ENCODE results near the gene CRB1.

CRB1 gene

GRCh38 chr1:197234581-197234980 lies 33.5 kb upstream of the CRB1 start:
- Histone ChIP-seq H3K36me3 (ENCODE audit: control insufficient read depth, insufficient read depth, low read length) (no peaks in the 10 kb centered on the region), H3K27me3 (replicated peaks; ENCODE audit: control insufficient read depth, insufficient read depth, low read length) (no peaks in the 10 kb centered on the region), H3K4me3 (replicated peaks; ENCODE audit: low read depth, low read length) (no peak overlapping the region)
- DNase-seq (ENCODE audit: extremely low read depth, insufficient read length) = no peak
- TF ChIP-seq CTCF (IDR thresholded peaks at IDR 0.05; ENCODE audit: insufficient read depth, low read length, poor library complexity, severe bottlenecking) = no peak

GRCh38 chr1:197235355-197235754 lies 32.7 kb upstream of the CRB1 start:
- H3K27me3 ChIP-seq (replicated peaks; ENCODE audit: control insufficient read depth, insufficient read depth, low read length) = no peaks in the 10 kb centered on the region
- H3K4me3 ChIP-seq (replicated peaks; ENCODE audit: low read depth, low read length) = no peak overlapping the region
- DNase-seq (ENCODE audit: extremely low read depth, insufficient read length) = no peak
- TF ChIP-seq CTCF (IDR thresholded peaks at IDR 0.05; ENCODE audit: insufficient read depth, low read length, poor library complexity, severe bottlenecking) = no peak
- H3K36me3 ChIP-seq (ENCODE audit: control insufficient read depth, insufficient read depth, low read length) = no peaks in the 10 kb centered on the region

DNA sequence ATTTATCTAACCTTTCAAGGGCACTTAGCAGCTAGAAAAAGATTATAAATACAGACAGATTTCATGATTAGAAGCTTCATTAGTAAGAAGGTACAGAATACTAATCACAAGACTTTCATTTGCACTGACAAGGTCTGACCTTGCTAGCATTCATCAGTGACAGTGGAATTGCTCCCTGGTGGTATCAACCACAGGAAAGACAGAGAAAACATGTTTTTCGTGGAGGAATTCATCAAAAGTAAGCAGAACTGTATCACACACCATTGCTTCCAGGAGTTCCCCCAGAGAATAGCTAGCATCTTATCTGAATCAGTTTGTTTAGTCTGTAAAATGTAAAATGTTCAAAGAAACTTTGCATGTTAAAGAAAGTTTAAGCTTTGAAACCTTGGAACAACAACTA lies 20.6 kb upstream of the CRB1 start:
- Histone ChIP-seq H3K4me3 (replicated peaks; ENCODE audit: low read depth, low read length) (no peak overlapping the region), H3K36me3 (ENCODE audit: control insufficient read depth, insufficient read depth, low read length) (no peaks in the 10 kb centered on the region), H3K27me3 (replicated peaks; ENCODE audit: control insufficient read depth, insufficient read depth, low read length) (no peaks in the 10 kb centered on the region)
- TF ChIP-seq CTCF (IDR thresholded peaks at IDR 0.05; ENCODE audit: insufficient read depth, low read length, poor library complexity, severe bottlenecking) = no peak
- DNase-seq (ENCODE audit: extremely low read depth, insufficient read length) = no peak

GRCh38 chr1:197249324-197249723 lies 18.7 kb upstream of the CRB1 start:
- no peaks in the 10 kb centered on the region for H3K27me3 ChIP-seq (replicated peaks; ENCODE audit: control insufficient read depth, insufficient read depth, low read length)
- DNase-seq (ENCODE audit: extremely low read depth, insufficient read length) = no peak
- H3K4me3 ChIP-seq (replicated peaks; ENCODE audit: low read depth, low read length) = no peak overlapping the region
- no peak for TF ChIP-seq CTCF (IDR thresholded peaks at IDR 0.05; ENCODE audit: insufficient read depth, low read length, poor library complexity, severe bottlenecking)
- H3K36me3 ChIP-seq (ENCODE audit: control insufficient read depth, insufficient read depth, low read length) = no peaks in the 10 kb centered on the region

DNA sequence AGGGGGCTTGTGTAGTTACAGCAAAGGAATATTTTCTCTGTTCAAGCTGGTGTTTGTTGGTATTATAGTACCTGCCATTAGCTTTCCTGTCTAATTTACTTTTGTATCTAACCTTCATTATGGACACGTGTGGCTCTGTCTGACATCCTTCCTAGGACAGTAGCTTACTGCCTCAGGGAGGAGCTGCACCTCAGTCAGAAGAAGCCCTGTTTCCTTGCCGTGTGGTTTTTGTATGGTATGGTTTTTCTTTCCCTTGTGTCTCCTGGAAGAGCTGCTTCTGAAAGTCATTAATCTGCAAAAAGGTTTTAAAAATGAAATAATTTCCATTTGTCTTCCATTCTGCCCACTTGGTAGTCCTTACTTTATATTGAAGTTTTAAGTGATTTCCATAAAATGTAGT lies 17.4 kb upstream of the CRB1 start:
- TF ChIP-seq CTCF (IDR thresholded peaks at IDR 0.05; ENCODE audit: insufficient read depth, low read length, poor library complexity, severe bottlenecking) = no peak
- Histone ChIP-seq H3K4me3 (replicated peaks; ENCODE audit: low read depth, low read length) (no peak overlapping the region), H3K36me3 (ENCODE audit: control insufficient read depth, insufficient read depth, low read length) (no peaks in the 10 kb centered on the region), H3K27me3 (replicated peaks; ENCODE audit: control insufficient read depth, insufficient read depth, low read length) (no peaks in the 10 kb centered on the region)
- DNase-seq (ENCODE audit: extremely low read depth, insufficient read length) = no peak

GRCh38 chr1:197252973-197253372 lies 15.1 kb upstream of the CRB1 start:
- TF ChIP-seq CTCF (IDR thresholded peaks at IDR 0.05; ENCODE audit: insufficient read depth, low read length, poor library complexity, severe bottlenecking) = no peak
- no peaks in the 10 kb centered on the region for H3K36me3 ChIP-seq (ENCODE audit: control insufficient read depth, insufficient read depth, low read length)
- DNase-seq (ENCODE audit: extremely low read depth, insufficient read length) = no peak

More at GRCh38 chr1:197252973-197253372, 15.1 kb upstream of the CRB1 start:
- no peak overlapping the region for H3K4me3 ChIP-seq (replicated peaks; ENCODE audit: low read depth, low read length)
- H3K27me3 ChIP-seq (replicated peaks; ENCODE audit: control insufficient read depth, insufficient read depth, low read length) = no peaks in the 10 kb centered on the region

Data from GM06990 (cell line).